ENCODE data around the gene PGS1. TPM values are rescaled to one million over a fixed set of nuclear protein-coding genes. Genes with fewer than 3 reads are reported as not detected.
A peak's percentile ranks its signal among the peaks of the same experiment; 100 is the strongest.

PGS1 gene
- total and polyA plus RNA-seq, 2 donors (not counting 1 experiment from before 2014, with no cell fraction given), result 22.4 to 34.5 TPM

- no peak overlapping the region for H3K27ac ChIP-seq (ENCODE audit: insufficient read depth, low read length)
- no peaks in the 10 kb centered on the region for H4K20me1 ChIP-seq (ENCODE audit: control insufficient read depth, extremely low read depth, insufficient read depth, low read length)
- H3K36me3 ChIP-seq (ENCODE audit: control insufficient read depth, insufficient read depth, low read length), result peaks cover 14% of the 10 kb centered on the region
- TF ChIP-seq CTCF (conservative IDR thresholded peaks at IDR 0.05 in 1 of 2, IDR thresholded peaks at IDR 0.05 in 1 of 2; ENCODE audit: low read depth in 1 of 2, low read length in 2 of 2) (no peak), EZH2 (IDR thresholded peaks at IDR 0.05; ENCODE audit: low read length, missing control alignments) (no peak)
- no peak overlapping the region for H2AFZ ChIP-seq (ENCODE audit: low read length)
- no peak overlapping the region for H3K4me3 ChIP-seq (replicated peaks in 1 of 4; ENCODE audit: control extremely low read depth in 1 of 4, insufficient read depth in 1 of 4, low read depth in 3 of 4, low read length in 4 of 4)
- DNase-seq (ENCODE audit: low read depth in 2 of 2), result no peak
- H3K9ac ChIP-seq (ENCODE audit: insufficient read depth, low read length), result no peak overlapping the region
- no peaks in the 10 kb centered on the region for H3K27me3 ChIP-seq (ENCODE audit: control insufficient read depth, insufficient read depth, low read length)
- H3K4me1 ChIP-seq (ENCODE audit: control insufficient read depth, extremely low read depth, insufficient read depth, low read length), result peaks cover 35% of the 10 kb centered on the region
- H3K79me2 ChIP-seq (ENCODE audit: control insufficient read depth, insufficient read depth, low read length), result peaks cover 66% of the 10 kb centered on the region
- H3K4me2 ChIP-seq (ENCODE audit: extremely low read depth, insufficient read depth, low read length), result no peak overlapping the region
- no peaks in the 10 kb centered on the region for H3K9me3 ChIP-seq (ENCODE audit: control insufficient read depth, insufficient read depth, low read depth, low read length)
Measured at GRCh38 chr17:78394209-78394608, 15.8 kb downstream of the PGS1 start.

- H3K27me3 ChIP-seq (ENCODE audit: control insufficient read depth, insufficient read depth, low read length), result no peaks in the 10 kb centered on the region
- H3K4me1 ChIP-seq (ENCODE audit: control insufficient read depth, extremely low read depth, insufficient read depth, low read length), result peaks cover 29% of the 10 kb centered on the region
- H3K9me3 ChIP-seq (ENCODE audit: control insufficient read depth, insufficient read depth, low read depth, low read length), result no peaks in the 10 kb centered on the region
- peaks cover 61% of the 10 kb centered on the region for H3K79me2 ChIP-seq (ENCODE audit: control insufficient read depth, insufficient read depth, low read length)
- DNase-seq (ENCODE audit: low read depth in 2 of 2), result no peak
- no peak overlapping the region for H2AFZ ChIP-seq (ENCODE audit: low read length)
- no peak overlapping the region for H3K4me2 ChIP-seq (ENCODE audit: extremely low read depth, insufficient read depth, low read length)
- TF ChIP-seq EZH2 (IDR thresholded peaks at IDR 0.05; ENCODE audit: low read length, missing control alignments), result no peak
- no peak for TF ChIP-seq CTCF (conservative IDR thresholded peaks at IDR 0.05 in 1 of 2, IDR thresholded peaks at IDR 0.05 in 1 of 2; ENCODE audit: low read depth in 1 of 2, low read length in 2 of 2)
- no peak overlapping the region for H3K9ac ChIP-seq (ENCODE audit: insufficient read depth, low read length)
- no peak overlapping the region for H3K4me3 ChIP-seq (replicated peaks in 1 of 4; ENCODE audit: control extremely low read depth in 1 of 4, insufficient read depth in 1 of 4, low read depth in 3 of 4, low read length in 4 of 4)
- H4K20me1 ChIP-seq (ENCODE audit: control insufficient read depth, extremely low read depth, insufficient read depth, low read length), result no peaks in the 10 kb centered on the region
- H3K36me3 ChIP-seq (ENCODE audit: control insufficient read depth, insufficient read depth, low read length), result peaks cover 22% of the 10 kb centered on the region
- no peak overlapping the region for H3K27ac ChIP-seq (ENCODE audit: insufficient read depth, low read length)
Measured at GRCh38 chr17:78395155-78395554, 16.7 kb downstream of the PGS1 start.

GRCh38 chr17:78396441-78397337 lies 18.2 kb downstream of the PGS1 start:
- Histone ChIP-seq H3K36me3 (ENCODE audit: control insufficient read depth, insufficient read depth, low read length) (peaks cover 31% of the 10 kb centered on the region), H3K4me2 (ENCODE audit: extremely low read depth, insufficient read depth, low read length) (no peak overlapping the region), H3K27me3 (ENCODE audit: control insufficient read depth, insufficient read depth, low read length) (no peaks in the 10 kb centered on the region), H2AFZ (ENCODE audit: low read length) (no peak overlapping the region), H3K79me2 (ENCODE audit: control insufficient read depth, insufficient read depth, low read length) (peaks cover 52% of the 10 kb centered on the region), H3K9ac (ENCODE audit: insufficient read depth, low read length) (peak overlapping the region; percentile 8), H3K4me1 (ENCODE audit: control insufficient read depth, extremely low read depth, insufficient read depth, low read length) (peaks cover 18% of the 10 kb centered on the region), H3K27ac (ENCODE audit: insufficient read depth, low read length) (peak overlapping the region; percentile 76), H3K9me3 (ENCODE audit: control insufficient read depth, insufficient read depth, low read depth, low read length) (no peaks in the 10 kb centered on the region), H4K20me1 (ENCODE audit: control insufficient read depth, extremely low read depth, insufficient read depth, low read length) (no peaks in the 10 kb centered on the region), H3K4me3 (replicated peaks in 1 of 4; ENCODE audit: control extremely low read depth in 1 of 4, insufficient read depth in 1 of 4, low read depth in 3 of 4, low read length in 4 of 4) (no peak overlapping the region)
- no peak for TF ChIP-seq CTCF (conservative IDR thresholded peaks at IDR 0.05 in 1 of 2, IDR thresholded peaks at IDR 0.05 in 1 of 2; ENCODE audit: low read depth in 1 of 2, low read length in 2 of 2)
- no peak for TF ChIP-seq EZH2 (IDR thresholded peaks at IDR 0.05; ENCODE audit: low read length, missing control alignments)
- no peak for DNase-seq (ENCODE audit: low read depth in 2 of 2)
